ENCODE results near the gene CYTH3.
A peak's percentile ranks its signal among the peaks of the same experiment; 100 is the strongest.

CYTH3 gene, protein sequence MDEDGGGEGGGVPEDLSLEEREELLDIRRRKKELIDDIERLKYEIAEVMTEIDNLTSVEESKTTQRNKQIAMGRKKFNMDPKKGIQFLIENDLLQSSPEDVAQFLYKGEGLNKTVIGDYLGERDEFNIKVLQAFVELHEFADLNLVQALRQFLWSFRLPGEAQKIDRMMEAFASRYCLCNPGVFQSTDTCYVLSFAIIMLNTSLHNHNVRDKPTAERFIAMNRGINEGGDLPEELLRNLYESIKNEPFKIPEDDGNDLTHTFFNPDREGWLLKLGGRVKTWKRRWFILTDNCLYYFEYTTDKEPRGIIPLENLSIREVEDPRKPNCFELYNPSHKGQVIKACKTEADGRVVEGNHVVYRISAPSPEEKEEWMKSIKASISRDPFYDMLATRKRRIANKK

DNA sequence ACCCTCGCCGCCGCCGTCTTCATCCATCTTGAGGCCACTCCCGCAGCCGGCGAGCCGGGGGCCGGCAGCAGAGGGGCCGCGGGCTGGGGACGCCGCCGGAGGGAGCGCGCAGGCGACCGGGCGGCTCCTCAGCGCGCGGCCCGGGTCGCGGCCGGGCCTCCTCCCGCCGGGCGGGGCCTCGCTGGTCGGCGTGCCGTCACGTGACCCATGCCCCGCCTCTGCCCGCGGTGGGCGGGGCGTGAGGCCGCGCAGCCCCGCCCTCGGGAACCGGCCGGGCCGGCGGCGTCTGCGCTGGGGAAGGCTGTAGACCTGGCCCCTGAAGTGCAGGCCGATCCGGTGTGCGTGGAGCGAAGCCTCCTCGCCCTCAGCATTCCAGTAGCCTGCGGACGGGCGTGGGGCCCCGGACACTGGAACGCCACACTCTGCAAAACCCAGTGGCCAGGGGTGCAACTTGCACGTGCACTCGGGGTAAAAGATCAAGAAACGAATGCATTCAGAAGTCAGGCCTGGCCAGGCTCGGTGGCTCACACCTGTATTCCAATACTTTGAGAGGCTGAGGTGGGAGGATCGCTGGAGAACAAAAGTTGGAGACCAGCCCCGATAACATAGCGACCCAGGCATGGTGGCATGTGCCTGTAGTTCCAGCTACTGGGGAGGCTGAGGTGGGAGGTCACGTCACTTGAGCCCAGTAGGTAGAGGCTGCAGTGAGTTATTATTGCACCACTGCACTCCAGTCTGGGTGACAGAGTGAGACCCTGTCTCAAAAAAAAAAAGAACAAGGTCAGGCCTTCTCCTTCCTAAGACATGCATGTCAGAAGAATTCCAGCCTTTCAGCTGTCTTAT lies at the start of gene CYTH3:
Gene CYTH3 (minus strand): TSS at position 144 of the 843 bp plus-strand sequence. CDS start 117 bp downstream, at position 27.
- H3K4me3 ChIP-seq (ENCODE audit: control insufficient read depth, low read depth, low read length), result peak within 1 kb of the TSS; percentile 59
- DNase-seq (ENCODE audit: low read depth), result no peak
- TF ChIP-seq, protein P1, sequence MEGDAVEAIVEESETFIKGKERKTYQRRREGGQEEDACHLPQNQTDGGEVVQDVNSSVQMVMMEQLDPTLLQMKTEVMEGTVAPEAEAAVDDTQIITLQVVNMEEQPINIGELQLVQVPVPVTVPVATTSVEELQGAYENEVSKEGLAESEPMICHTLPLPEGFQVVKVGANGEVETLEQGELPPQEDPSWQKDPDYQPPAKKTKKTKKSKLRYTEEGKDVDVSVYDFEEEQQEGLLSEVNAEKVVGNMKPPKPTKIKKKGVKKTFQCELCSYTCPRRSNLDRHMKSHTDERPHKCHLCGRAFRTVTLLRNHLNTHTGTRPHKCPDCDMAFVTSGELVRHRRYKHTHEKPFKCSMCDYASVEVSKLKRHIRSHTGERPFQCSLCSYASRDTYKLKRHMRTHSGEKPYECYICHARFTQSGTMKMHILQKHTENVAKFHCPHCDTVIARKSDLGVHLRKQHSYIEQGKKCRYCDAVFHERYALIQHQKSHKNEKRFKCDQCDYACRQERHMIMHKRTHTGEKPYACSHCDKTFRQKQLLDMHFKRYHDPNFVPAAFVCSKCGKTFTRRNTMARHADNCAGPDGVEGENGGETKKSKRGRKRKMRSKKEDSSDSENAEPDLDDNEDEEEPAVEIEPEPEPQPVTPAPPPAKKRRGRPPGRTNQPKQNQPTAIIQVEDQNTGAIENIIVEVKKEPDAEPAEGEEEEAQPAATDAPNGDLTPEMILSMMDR (IDR thresholded peaks at IDR 0.05; ENCODE audit: control insufficient read depth, insufficient read depth, low read depth, low read length, missing control alignments), result no peak

DNA sequence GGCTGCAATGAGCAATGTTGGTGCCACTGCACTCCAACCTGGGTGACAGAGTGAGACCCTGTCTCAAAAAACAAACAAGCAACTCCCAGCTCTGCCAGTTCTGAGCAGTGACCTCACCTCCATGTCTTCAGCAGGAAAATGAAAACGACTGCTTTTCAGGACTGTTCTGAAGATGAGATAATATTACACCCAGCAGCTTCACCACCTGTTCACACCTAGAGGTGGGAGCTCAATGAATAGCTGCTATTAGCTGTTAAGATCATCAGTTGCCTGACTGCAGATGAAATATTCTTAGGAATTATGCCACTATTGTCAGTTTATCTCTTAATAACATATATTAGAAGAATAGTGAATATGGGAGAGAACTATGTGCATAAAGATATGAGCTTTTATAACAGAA lies 48.4 kb upstream of the CYTH3 start:
- no peak overlapping the region for H3K4me3 ChIP-seq (ENCODE audit: control insufficient read depth, low read depth, low read length)
- TF ChIP-seq, protein P1 (IDR thresholded peaks at IDR 0.05; ENCODE audit: control insufficient read depth, insufficient read depth, low read depth, low read length, missing control alignments), result no peak
- DNase-seq (ENCODE audit: low read depth), result no peak

DNA sequence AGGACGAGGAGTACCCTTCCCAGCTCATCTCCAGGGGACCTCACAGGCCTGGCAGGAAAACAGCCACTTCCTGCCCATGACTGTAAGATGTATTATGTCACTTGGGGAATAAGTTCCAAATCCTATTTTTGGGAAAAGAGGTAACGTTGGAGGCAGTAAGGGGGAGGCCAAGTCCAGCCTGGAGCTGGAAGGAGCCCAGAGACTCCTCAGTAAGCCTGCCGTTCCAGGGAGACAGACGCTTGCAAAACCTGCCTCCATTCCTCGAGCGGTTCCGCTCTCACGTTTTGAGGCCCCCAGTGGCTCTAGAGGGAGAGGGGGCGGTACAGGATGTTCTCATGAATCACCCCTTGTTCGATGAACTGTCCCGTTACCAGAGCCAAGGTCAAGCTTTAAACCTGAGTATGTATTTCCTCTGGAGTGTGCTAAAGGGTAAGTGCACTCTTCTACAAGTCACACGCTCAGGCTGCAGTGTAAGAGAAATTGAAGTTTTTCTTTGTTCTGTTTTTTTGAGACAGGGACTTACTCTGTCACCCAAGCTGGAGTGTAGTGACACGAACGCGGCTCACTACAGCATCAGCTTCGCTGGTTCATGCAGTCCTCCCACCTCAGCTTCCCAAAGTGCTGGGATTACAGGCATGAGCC lies 45.5 kb upstream of the CYTH3 start:
- no peak for DNase-seq (ENCODE audit: low read depth)
- H3K4me3 ChIP-seq (ENCODE audit: control insufficient read depth, low read depth, low read length), result no peak overlapping the region
- TF ChIP-seq, protein P1 (IDR thresholded peaks at IDR 0.05; ENCODE audit: control insufficient read depth, insufficient read depth, low read depth, low read length, missing control alignments), result no peak

DNA sequence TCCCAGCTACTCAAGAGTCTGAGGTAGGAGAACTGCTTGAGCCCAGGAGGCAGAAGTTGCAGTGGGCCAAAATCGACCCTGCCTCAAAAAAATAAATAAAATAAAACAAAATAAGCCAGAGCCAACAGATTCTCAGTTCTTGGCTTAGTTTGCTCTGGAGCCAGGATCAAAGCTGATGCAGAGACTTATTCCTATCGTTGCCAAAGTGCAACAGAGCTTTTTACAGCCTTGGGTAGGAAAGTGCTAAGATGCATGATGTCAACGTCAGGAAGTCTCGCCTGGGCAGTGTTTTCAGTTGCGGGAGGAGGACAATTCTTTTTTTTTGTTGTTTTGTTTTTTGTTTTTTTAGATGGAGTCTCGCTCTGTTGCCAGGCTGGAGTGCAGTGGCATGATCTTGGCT lies 43.8 kb upstream of the CYTH3 start:
- no peak for DNase-seq (ENCODE audit: low read depth)
- TF ChIP-seq, protein P1 (IDR thresholded peaks at IDR 0.05; ENCODE audit: control insufficient read depth, insufficient read depth, low read depth, low read length, missing control alignments), result no peak
- no peak overlapping the region for H3K4me3 ChIP-seq (ENCODE audit: control insufficient read depth, low read depth, low read length)

DNA sequence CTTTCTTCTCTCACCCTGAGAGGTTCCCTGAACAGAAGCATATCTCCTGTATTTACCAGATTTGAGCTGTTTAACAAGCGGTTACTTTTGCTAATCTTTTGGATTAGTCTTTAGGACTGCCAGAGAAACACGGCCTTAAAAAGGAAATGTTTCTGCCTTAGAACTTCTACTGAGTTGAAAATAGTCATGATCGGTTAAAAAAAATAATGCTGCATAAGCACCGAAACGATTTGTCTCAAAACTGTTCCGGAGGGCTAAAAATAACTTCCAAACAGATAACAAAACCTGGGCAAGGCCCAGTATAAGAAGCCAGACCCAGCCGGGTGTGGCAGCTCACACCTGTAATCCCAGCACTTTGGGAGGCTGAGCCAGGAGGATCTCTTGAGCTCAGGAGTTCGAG lies 43.3 kb upstream of the CYTH3 start:
- no peak for DNase-seq (ENCODE audit: low read depth)
- TF ChIP-seq, protein P1 (IDR thresholded peaks at IDR 0.05; ENCODE audit: control insufficient read depth, insufficient read depth, low read depth, low read length, missing control alignments), result no peak
- H3K4me3 ChIP-seq (ENCODE audit: control insufficient read depth, low read depth, low read length), result no peak overlapping the region

DNA sequence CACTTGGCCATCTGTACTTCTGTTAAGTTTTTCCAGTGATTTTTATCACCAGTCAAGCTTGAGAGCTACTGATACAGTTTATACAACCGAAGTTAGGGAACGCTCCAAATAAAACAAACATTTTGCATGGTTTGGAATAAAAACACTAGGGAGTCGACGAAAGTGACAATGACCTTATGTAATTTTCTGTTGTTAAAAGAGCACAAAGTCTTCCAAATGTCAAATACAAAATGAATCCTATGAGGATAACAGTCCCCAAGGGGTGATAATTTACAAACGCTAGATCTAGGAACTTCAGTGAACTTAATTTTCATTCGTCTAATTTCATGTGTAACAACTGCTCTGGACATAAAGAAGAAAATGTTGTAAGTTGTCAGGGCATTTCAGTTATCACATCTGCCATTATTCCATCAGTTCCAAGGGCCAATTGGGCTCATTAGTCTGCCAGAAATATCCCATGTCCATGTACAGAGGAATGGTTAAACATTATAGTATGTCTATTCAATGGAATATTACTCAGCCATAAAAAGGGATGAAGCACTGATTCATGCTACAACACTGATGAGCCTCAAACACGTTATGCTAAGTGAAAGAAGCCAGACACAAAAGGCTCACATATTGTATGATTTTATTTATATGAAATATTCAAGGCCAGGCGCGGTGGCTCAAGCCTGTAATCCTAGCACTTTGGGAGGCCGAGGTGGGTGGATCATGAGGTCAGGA lies 38.0 kb upstream of the CYTH3 start:
- TF ChIP-seq, protein P1 (IDR thresholded peaks at IDR 0.05; ENCODE audit: control insufficient read depth, insufficient read depth, low read depth, low read length, missing control alignments), result no peak
- no peak for DNase-seq (ENCODE audit: low read depth)
- no peak overlapping the region for H3K4me3 ChIP-seq (ENCODE audit: control insufficient read depth, low read depth, low read length)
